NCI-H82 treated with DMSO at 0.1 percent for 48 hours (cell line): Measurements from ENCODE around the gene UFSP1.

Source experiments
- DNase-seq: peaks from one replicate; lab custom pipeline; 2025; ENCODE audit not compliant: unreplicated experiment; lab: John Stamatoyannopoulos, UW

The UFSP1 gene

DNA sequence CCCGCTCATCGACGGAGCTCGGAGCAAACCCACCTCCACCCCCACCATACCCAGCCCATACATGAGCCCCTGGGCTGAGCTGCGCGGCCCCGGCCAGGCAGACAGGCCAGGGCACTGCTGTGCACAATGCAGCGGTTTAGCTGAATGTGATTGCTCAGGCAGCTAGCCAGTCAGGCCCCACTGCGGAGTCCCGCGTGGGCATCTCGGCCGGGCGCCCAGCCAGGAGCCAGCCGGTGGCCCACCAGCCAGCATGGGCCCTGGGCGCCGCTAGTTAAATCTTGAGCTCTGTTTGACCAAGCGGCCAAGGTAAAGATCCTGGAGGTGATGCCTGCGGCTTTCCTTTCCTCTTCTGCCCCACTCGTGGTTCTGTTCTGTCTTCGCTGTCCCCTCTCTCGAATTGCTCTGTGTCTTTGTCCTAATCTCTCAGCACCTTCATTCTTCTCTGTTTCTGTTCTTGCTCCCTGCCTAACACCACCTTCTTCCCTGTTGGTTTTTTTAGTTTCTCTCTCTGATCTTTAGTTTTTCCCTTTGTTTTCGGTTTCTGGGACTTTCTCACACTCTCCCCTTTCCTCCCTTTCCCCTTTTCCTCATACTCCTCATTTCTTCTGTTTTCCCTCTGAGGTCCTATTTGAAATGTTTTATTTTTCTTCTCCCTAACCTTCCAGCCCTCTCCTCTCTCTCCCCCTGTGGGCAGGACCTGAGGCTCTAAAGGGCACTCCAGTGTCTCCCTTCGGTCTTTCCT, 6.6 kb downstream of the UFSP1 start:
- DNase-seq: no peak

GRCh38 chr7:100882201-100882600, 7.3 kb downstream of the UFSP1 start:
- DNase-seq: no peak

GRCh38 chr7:100881136-100881535, 8.4 kb downstream of the UFSP1 start:
- DNase-seq: no peak

GRCh38 chr7:100880645-100881044, 8.9 kb downstream of the UFSP1 start:
- DNase-seq: no peak

DNA sequence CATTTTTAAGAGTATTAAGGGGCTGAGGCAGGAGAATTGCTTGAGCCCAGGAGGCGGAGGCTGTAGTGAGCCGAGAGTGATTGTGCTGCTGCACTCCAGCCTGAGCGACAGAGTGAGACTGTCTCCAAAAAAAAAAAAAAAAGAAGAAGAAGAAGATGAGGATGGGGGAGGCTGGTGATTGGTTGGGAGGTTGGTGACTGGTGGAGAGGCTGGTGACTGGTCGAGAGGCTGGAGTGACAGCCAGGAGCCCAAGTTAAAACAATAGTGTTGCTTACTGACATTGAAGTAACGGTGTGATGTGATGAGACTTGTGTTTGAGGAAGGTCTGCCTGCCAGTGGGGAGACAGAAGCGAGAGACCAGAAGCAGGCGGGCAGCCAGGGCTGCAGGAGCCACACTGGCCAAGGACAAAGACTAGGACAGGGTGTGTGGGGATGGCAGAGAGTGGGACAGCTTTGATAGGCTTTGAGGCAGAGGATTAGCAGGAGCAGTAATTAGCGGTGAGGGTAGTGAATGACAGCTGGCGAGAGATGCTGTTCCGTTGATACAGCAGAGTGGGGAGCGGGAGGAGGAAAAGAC, 9.7 kb downstream of the UFSP1 start:
- peak; percentile 93 for DNase-seq

GRCh38 chr7:100878685-100879084, 10.8 kb downstream of the UFSP1 start:
- DNase-seq: no peak

GRCh38 chr7:100878013-100878412, 11.5 kb downstream of the UFSP1 start:
- DNase-seq: no peak

DNA sequence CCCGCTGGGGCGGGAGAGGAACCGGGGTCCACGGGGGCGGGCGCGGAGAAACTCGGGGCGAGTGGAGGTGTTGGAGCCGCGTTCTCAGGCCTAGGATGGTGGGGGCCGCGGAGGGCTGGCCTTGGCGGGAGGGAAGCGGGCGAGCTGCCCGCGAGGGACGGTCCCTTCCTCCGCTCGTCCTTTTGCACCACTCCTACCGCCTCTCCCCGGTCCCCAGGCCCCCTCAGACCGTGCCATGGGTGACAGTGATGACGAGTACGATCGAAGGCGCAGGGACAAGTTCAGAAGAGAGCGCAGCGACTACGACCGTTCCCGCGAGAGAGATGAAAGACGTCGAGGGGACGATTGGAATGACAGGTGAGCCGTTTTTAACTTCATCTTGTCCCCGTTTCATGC, 14.2 kb downstream of the UFSP1 start:
- DNase-seq: no peak

- DNase-seq: peak; percentile 89
Measured at GRCh38 chr7:100874577-100875355, 14.7 kb downstream of the UFSP1 start, which contains the start of gene SRRT. TSS of gene SRRT (plus strand) at chr7:100875103. CDS start at chr7:100875591, 488 bp downstream.

GRCh38 chr7:100874300-100874576, 15.3 kb downstream of the UFSP1 start:
- DNase-seq: no peak

DNA sequence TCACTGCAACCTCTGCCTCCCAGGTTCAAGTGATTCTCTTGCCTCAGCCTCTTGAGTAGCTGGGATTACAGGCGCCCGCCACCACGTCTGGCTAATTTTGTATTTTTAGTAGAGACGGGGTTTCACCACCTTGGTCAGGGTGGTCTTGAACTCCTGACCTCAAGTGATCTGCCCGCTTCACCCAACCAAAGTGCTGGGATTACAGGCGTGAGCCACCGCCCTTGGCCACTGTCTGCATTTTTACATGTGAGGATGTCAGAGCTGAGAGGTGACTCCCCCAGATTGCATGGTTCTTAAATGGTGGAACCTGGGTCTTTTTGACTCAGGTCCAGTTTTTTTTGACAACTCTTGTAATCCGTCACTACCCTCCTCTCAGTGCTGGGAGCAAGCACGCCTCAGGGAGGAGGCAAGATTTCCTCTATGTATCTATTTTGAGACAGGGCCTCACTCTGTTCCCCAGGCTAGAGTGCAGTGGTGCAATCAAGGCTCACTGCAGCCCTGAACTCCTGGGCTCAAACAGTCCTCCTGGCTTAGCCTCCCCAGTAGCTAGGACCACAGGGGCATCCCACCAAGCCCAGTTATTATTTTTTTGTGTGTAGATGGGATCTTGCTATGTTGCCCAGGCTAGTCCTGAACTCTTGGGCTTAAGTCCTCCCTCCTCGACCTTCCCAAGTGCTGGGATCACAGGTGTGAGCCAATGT, 15.8 kb downstream of the UFSP1 start:
- DNase-seq: no peak

DNA sequence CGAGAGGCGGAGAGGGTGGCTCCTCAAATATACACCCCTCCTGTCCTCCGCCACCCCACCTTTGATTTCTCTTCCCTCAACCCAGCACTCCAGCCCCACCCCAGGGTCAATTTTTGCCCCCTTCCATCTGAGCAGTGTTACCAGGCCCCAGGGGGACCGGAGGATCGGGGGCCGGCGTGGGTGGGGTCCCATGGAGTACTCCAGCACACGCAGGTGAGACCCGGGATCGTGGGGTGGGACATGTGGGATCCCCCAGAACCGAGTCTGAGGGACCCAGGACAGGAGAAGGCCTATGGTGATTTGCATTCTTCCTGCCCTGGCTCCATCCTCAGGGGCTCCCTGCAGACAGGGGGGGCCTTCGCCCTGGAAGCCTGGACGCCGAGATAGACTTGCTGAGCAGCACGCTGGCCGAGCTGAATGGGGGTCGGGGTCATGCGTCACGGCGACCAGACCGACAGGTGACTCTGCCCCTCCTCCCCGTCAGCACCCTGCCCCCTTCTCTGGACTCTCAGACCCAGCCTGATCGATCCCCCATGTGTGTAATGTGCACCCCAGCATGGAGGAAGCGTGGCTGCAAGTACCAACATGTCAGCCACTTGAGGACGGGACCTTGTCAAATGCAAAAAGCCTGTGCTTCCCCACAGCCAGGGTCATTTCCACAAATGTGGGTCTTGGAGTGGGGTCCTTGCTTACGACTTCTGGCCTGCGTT, 21.6 kb downstream of the UFSP1 start:
- no peak for DNase-seq

DNA sequence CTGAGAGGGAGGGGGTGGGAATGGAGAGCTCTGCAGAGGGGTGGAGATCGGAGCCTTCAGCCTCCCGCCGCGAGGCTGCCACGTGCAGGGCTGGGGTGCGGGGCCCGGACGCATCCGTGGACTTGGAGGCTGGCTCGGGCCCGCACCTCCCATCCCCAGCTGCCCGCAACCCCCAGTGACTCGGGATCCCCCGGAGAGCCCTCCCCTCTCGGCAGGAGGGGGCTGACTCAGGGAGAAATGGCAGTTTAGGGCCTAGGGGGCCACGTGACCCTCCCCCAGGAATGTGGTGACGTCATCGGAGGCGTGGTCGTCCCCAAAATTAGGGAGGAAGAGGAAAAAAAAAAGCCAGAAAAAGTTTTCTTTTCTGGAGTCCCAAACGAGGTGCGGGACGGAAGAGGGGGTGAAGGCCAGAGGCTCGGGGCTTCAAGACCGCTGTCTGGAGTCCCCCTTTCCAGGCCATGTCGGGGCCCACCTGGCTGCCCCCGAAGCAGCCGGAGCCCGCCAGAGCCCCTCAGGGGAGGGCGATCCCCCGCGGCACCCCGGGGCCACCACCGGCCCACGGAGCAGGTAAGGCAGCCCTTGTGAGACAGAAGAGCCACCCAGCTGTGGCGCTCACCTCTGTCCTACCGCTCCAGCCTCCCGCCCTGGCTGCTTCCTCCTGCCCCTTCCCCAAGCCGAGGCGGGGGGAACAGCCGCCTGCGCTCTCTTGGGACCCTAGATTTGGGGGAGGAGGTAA, 22.3 kb downstream of the UFSP1 start, which contains the start of gene TRIP6:
Gene TRIP6 (plus strand): TSS at position 348 of the 736 bp plus-strand sequence. CDS start 111 bp downstream, at position 459.
- no peak for DNase-seq

GRCh38 chr7:100866729-100867039, 22.8 kb downstream of the UFSP1 start:
- no peak for DNase-seq

DNA sequence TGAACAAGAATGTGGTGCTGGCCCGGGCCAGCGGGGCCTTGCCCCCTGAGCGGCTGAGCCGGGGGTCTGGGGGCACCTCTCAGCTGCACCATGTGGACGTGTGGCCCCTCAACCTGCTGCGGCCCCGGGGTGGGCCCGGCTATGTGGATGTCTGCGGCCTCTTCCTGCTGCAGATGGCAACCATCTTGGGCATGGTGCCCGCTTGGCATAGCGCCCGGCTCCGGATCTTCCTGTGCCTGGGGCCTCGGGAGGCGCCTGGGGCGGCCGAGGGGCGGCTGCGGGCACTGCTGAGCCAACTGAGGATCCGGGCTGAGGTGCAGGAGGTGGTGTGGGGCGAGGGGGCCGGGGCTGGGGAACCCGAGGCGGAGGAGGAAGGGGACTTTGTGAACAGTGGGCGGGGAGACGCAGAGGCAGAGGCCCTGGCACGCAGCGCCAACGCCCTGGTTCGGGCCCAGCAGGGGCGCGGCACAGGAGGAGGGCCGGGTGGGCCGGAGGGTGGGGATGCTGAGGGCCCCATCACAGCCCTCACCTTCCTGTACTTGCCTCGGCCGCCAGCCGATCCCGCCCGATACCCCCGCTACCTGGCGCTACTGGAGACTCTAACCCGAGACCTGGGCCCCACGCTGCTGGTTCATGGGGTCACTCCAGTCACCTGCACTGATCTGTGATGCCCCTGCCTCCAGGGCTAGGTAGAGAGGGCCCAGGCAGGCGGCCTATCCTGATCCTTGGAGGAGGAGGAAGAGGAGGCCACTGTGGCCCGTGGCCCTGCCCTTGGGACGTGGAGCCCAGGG, 23.4 kb downstream of the UFSP1 start:
- no peak for DNase-seq

DNA sequence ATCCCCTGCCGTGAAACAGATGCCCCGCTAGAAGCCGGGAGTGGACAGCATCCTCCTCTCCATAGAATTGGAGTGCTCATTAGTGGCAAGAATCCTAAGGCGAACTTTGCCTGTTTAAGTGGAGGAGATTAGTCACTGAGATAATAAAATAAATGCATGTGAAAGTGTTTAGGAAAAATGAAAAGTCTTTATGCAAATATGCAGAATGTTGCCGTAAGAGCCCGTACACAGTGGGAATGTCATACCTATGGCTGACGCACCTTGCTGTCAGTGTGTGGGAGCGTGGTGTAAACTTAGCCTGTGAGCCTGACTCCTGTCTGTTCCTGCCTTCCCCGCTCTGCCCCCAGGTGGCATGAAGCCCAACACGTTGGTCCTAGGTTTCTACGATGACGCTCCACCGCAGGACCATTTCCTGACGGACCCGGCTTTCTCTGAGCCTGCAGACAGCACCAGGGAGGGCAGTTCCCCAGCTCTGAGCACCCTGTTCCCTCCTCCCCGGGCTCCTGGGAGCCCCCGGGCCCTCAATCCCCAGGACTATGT, 24.1 kb downstream of the UFSP1 start:
- DNase-seq: no peak

DNA sequence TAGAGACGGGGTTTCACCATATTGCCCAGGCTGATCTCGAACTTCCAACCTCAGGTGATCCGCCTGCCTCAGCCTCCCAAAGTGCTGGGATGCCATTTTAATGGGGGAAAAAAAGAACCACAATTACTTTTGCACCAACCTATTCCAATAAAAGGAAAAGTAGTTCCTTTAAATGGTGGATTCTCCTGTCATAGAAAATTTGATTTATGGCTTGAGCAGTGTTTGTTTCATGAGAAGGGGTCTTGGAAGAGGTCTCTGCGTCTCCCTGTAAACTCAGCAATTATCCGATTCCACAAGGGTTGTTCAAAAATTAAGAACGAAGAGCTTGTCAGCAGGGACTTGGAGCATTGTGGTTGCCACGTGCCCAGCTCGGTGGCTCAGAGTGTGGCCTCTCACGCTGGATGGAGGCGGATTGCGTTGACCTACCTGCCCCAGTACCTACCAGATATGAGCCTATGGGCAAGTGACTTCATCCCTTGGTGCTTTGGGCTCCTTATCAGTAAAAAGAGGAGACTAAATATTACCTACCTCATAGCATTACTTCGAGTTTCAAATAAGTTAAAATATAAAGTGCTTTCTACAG, 25.2 kb downstream of the UFSP1 start:
- no peak for DNase-seq

DNA sequence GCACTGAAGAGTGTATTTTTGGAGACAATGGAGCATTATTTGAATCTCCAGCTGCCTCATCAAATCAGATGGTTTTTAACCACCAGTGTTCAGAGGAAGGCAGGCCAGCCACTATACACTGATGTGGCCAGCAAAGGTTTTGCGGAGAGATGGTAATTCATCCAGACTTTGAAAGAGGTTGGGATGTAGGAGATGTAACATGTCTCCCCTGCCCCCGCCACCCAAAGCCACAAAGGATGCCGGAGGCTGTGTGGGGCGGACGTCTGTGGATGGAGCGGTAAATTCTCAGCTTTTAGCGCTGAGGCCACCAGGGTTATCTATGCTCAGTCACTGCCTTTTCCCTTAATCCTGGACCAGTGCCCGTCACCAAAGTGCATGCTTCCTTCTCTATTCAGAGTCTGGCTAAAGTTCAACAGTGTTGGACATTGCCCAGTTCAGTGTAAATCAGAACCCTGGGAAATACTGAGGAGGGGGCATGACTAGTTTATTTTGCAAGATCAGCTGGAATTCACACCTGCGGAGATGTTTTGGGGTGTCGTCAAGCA, 26.0 kb downstream of the UFSP1 start:
- no peak for DNase-seq

DNA sequence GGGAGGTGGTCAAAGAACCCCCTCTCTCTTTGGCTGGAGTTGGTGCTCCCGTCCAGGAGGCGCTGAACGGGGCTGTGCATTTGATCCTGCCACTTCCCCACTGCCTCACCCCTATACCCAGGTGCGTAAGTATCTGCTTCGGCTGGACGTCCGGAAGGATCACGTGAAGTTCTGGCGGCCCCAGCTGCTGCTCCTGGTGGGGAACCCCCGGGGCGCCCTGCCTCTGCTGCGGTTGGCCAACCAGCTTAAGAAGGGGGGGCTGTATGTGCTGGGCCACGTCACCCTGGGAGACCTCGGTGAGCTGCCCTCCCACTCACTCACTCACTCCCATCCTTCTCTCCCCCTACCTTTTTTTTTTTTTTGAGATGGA, 27.9 kb downstream of the UFSP1 start:
- DNase-seq: no peak
